ENCODE data around the gene ZFP42.
"Not testable (repeated sequence)": the region's sequence is repeated elsewhere in the genome, so short reads cannot be mapped to it uniquely, and the experiment has no call there.

Gene ZFP42

DNA sequence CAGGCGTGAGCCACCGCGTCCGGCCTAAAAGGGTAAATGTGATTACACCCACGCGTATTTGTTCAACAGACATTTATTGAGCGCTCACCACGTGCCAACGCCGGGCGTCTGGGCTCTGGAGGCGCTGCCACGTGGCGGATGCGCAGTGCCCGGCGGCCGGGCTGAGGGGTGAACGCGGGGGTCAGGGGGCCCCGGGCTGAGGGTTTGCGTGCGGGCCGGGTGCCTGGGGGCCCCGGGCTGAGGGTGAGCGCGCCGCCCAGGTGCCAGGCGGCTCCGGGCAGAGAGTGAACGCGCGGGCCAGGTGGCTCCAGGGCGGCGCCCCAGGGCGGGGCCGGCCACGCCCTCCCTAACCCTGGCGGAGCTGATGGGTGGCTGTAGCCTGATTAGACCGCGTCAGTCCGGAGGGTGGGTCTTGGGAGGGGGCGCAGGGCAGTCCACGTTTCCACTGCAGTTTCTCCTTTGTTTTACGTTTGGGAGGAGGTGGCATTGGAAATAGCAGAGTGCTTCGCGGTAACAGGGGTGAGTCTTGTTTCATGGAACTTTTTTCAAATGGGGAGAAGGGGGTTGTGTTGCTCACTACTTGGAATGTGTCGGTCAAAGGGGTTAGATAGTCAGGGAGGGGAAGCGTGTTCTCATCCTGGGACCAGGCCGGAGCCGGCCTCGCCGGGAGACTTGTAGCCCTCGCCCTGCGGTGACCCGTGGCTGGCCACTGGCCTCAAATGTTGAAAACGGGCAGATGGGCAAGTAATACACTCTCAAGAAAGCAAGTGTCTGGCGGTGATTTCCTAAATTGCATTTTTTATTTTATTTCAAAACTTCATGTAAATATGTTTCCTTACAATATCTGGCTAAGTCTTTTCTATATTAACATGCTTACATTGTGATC, at the start of gene ZFP42:
ZFP42 (plus strand) TSS at position 450 of the 886 bp plus-strand sequence. CDS start 7,037 bp downstream, outside the sequence.
- DNase-seq (ENCODE audit: low spot score), result no peak

DNA sequence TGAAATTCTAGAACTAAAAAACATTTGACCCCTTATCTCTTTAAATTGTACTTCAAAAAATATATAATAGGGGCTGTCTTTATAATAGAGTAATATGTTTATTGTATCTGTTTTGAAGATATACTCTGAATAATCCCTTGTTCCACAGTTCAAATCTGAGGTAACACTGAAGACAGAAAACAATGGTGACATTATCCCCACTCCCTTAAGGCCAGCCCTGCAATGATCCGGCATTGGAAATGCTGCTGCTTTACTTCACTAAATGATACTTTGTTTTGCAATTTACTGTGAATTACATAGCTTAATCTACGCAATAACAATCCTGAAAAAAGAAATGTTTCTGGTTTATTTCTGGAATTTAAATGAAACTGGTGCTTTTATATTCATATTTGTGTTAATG, 34.4 kb upstream of the ZFP42 start:
- DNase-seq (ENCODE audit: low spot score), result no peak

DNA sequence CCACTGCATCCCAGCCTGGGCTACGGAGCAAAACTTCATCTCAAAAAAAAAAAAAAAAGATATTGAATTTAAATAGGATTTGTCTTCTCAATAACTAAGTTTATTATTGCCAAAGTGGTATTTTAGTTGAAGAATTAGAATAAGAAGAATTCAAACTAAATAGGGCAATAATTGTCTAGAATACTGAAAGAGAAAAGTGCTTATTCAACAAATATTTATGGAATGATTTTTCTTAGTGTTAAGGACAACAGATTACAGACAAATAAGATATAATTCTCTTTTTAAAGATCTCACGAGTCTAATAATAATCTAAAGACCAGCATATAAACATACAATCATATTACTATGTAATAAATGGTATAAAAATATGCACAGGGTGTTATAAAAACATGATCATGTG, 33.6 kb upstream of the ZFP42 start:
- no peak for DNase-seq (ENCODE audit: low spot score)

GRCh38 chr4:187962926-187963325, 32.6 kb upstream of the ZFP42 start:
- no peak for DNase-seq (ENCODE audit: low spot score)

DNA sequence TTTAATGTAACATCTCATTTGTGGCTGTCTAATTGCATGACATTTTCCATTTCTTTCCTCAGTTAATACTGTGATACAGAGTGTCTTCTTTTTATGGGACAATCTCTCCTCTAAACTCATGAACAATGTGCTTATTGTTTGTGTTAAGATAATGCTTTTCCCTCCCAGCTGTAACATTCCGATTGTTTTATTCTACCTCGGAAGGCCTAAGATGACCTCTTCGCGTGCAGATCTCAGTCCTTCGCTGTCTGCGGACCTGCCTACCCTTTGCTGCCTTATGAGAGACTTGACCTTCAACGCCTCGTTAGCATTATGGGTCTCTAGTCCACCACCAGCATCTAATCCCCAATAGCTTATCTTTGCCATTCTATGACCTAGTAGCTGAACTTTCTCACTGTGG, 29.8 kb upstream of the ZFP42 start:
- no peak for DNase-seq (ENCODE audit: low spot score)

DNA sequence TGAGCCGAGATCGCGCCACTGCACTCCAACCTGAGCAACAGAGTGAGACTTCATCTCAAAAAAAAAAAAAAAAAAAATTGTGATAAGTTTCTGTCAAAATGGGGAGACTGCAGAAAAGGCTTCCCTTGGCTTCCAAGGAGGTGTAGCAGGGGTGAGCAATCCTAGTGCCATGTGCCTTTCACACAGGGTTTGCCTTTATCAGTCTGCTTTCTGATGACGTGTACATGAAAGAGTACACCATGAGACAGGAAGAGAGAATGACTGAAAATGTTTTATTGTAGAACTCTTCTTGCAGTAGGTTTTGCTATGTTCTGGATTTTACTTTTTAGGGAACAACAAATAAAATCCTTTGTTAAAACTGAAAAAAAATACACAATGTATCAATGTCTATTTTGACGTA, 23.4 kb upstream of the ZFP42 start:
- DNase-seq (ENCODE audit: low spot score), result no peak

DNA sequence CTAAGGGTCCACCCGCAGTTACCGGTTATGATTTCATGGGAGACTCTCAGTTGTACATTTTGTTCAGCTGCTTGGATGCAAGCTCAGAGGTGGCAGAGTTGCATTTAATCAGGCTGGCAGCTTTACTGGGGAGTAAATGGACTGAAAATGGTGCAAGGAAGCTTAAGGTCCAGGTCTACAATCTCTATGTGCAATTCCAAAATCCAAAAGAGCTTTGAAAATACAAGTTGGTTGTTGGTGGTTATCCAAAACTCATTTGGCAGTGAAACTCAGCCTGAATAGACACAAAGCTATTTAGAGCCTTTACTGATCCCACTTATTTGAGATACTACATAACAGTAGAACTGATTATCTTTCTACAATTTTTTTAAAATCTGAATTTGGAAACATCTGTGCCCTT, 11.8 kb upstream of the ZFP42 start:
- DNase-seq (ENCODE audit: low spot score), result no peak

DNA sequence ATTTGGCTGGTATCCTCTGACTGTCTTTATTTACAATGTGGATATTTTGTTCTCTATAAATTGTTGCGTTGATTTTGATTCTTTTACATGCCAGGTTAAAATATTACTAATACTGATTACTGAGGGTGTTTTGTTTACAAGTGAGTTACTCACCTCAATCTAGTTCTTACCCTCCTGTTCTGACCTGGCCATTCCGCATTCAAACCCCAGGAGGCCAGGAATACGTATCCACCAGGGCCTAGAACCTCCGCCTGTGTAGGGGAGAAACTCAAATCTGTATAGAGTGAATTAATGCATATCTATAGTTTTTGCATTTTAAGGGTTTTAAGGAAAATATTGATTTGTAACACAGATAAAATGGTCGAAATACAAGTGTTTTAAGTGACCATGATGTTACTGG, 2.6 kb upstream of the ZFP42 start:
- no peak for DNase-seq (ENCODE audit: low spot score)

- no peak for DNase-seq (ENCODE audit: low spot score)
Observed at GRCh38 chr4:187993827-187994226, 1.7 kb upstream of the ZFP42 start.

GRCh38 chr4:187996502-187997177, 1.1 kb downstream of the ZFP42 start:
- no peak for DNase-seq (ENCODE audit: low spot score)

GRCh38 chr4:187997991-187998390, 2.4 kb downstream of the ZFP42 start:
- not testable (repeated sequence) for DNase-seq (ENCODE audit: low spot score)

- no peak for DNase-seq (ENCODE audit: low spot score)
Observed at GRCh38 chr4:187999406-187999932, 3.9 kb downstream of the ZFP42 start.

GRCh38 chr4:188002323-188002722, 6.8 kb downstream of the ZFP42 start:
- no peak for DNase-seq (ENCODE audit: low spot score)

DNA sequence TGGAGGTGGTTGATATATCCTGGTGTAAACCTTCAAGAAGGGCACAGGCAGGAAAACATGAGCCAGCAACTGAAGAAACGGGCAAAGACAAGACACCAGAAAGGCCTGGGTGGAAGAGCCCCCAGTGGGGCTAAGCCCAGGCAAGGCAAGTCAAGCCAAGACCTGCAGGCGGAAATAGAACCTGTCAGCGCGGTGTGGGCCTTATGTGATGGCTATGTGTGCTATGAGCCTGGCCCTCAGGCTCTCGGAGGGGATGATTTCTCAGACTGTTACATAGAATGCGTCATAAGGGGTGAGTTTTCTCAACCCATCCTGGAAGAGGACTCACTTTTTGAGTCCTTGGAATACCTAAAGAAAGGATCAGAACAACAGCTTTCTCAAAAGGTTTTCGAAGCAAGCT, 7.2 kb downstream of the ZFP42 start:
- no peak for DNase-seq (ENCODE audit: low spot score)

DNA sequence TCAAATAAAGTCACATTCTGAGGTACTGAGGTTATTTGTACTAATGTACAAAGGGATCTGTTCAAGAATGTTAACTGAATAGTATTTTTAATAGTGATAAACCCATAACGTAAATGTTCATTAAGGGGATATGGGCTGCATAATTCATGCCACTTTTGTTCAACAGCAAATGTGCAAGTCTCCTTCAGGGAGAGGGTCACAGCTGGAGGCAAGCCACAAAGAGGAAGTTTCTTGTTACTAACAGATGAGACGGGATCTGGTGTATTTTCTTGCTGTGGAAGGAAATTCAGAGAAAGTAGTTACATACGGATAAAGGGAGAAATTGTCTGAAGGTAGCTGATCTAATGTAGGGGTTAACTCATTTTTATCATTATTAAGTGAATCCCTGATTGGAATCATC, 10.0 kb downstream of the ZFP42 start:
- no peak for DNase-seq (ENCODE audit: low spot score)

DNA sequence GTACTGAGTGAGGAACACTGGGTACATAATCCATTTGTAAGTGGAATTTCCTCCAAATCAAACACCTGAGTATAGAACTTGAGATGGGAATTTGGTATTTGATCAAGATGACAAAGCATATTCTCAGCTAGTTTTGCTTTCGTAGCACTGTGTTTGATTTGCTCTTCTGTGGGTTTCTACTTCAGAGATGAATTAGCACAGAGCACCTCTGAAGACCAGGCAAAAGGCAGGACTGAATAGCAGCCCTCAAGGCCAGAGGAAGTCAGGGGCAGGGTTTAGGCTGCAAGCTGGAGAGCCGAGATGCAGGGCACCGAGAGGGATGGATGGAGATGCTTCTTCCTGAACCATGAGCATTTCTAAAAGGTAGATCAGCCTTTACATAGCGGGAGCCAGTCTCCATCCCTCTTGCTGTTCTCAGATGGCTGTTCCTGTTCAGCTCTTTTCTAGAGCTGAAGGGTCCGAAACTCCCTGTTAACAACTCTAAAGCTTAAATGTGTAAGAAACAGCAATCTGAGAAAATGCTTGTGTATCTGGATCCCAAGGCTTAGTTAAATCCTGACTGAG, 10.8 kb downstream of the ZFP42 start:
- no peak for DNase-seq (ENCODE audit: low spot score)

GRCh38 chr4:188008377-188008776, 12.8 kb downstream of the ZFP42 start:
- no peak for DNase-seq (ENCODE audit: low spot score)

- DNase-seq (ENCODE audit: low spot score), result no peak
Observed at GRCh38 chr4:188012426-188012945, 16.9 kb downstream of the ZFP42 start.

DNA sequence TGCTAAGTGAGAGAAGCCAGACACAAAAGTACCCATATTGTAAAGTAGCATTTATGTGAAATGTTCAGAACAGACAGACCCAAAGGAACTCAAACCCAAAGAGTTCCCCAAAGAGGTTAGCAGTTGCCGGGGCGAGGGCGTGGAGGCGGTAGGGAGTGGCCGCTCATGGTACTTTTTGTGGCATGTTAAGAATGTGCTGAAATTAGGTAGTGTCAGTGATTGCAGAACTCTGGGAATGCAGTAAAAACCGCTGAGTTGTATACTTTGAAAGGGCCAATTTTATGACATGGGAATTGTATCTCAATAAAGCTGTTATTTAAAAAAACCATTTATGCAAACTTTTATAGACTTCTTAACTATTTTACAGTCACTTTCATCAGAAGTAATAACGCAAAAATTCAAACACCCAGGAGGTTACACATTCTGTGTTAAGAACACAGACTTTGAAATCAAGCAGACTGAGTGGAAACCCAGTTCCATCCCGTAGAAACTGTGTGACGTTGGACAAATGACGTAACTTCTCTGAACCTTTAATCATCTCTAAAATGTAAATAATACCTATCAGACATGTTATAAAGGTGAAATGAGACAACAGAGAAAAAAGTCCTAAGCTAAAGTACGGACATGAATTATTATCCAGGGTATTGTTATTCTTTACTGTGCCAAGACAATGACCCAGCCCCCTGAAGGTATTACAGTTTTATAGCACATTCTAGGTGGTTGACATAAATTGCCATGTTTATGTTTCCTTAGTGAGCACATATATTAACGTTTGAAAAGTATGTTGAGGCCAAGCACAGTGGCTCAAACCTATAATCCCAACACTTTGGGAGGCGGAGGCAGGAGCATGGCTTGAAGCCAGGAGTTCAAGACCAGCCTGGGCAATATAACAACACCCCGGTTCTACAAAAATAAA, 19.7 kb downstream of the ZFP42 start:
- DNase-seq (ENCODE audit: low spot score), result no peak

DNA sequence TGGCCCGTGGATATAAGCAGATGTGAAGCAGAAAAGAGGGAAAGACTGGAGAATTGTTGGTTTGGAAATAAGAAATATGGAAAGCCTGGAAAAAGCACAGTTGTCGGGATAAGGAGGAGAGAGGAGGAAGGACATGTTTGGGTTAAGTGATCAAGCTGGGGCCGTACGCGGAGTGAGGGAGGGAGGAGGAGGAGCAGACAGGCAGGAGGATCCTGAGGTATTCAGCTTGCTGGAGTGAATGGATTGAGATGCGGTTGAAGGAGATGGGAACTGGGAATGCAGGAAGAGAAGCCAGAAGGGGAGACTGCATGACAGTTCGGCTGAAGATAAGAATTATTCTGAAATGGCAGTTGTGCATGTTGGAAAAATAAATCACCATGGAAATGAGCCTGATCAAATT, 21.2 kb downstream of the ZFP42 start:
- no peak for DNase-seq (ENCODE audit: low spot score)

DNA sequence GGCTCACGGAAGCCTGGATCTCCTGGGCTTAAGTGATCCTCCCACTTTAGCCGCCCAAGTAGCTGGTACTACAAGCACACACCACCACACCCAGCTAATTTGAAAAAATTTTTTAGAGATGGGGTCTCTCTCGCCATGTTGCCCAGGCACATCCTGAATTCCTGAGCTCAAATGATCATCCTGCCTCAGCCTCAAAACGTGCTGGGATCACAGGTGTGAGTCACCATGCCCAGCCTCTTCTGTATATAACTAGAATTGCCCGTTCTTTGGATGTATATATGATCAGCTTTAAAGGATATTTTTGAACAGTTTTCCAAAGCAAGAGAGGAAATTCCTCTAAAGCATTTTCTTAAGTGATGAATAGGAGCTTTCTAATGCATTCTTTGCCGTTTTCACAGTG, 22.7 kb downstream of the ZFP42 start:
- DNase-seq (ENCODE audit: low spot score), result no peak
